ENCODE data around the gene UGT1A8.

UGT1A8 gene

DNA sequence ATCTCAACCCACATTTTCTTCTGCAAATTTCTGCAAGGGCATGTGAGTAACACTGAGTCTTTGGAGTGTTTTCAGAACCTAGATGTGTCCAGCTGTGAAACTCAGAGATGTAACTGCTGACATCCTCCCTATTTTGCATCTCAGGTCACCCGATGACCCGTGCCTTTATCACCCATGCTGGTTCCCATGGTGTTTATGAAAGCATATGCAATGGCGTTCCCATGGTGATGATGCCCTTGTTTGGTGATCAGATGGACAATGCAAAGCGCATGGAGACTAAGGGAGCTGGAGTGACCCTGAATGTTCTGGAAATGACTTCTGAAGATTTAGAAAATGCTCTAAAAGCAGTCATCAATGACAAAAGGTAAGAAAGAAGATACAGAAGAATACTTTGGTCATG is 150.6 kb downstream of the UGT1A8 start:
- DNase-seq (ENCODE audit: low read depth) = no peak

DNA sequence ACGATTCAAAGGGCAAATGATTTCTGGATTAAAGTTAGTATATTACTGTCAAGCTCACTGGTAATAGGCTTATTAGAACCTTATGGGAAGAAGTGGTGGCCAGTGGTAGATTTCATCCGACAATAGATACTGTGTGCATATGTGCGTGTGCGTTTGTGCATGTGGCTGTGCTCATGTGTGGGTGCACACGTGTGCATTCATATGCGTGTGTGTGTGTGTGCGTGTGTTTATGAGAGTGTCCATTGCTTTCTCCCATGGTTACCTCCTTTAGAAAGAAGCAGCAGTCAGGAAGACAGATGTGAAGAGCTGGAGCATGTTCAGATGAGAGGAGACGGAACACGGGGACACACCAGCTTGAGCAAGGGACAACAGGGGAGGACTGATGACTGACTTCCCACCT is 151.8 kb downstream of the UGT1A8 start:
- DNase-seq (ENCODE audit: low read depth) = no peak

DNA sequence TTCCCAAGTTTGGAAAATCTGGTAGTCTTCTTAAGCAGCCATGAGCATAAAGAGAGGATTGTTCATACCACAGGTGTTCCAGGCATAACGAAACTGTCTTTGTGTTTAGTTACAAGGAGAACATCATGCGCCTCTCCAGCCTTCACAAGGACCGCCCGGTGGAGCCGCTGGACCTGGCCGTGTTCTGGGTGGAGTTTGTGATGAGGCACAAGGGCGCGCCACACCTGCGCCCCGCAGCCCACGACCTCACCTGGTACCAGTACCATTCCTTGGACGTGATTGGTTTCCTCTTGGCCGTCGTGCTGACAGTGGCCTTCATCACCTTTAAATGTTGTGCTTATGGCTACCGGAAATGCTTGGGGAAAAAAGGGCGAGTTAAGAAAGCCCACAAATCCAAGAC is 154.7 kb downstream of the UGT1A8 start:
- no peak for DNase-seq (ENCODE audit: low read depth)

DNA sequence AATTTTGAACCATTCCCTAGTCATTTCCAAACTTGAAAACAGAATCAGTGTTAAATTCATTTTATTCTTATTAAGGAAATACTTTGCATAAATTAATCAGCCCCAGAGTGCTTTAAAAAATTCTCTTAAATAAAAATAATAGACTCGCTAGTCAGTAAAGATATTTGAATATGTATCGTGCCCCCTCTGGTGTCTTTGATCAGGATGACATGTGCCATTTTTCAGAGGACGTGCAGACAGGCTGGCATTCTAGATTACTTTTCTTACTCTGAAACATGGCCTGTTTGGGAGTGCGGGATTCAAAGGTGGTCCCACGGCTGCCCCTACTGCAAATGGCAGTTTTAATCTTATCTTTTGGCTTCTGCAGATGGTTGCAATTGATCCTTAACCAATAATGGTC is 155.2 kb downstream of the UGT1A8 start:
- no peak for DNase-seq (ENCODE audit: low read depth)

DNA sequence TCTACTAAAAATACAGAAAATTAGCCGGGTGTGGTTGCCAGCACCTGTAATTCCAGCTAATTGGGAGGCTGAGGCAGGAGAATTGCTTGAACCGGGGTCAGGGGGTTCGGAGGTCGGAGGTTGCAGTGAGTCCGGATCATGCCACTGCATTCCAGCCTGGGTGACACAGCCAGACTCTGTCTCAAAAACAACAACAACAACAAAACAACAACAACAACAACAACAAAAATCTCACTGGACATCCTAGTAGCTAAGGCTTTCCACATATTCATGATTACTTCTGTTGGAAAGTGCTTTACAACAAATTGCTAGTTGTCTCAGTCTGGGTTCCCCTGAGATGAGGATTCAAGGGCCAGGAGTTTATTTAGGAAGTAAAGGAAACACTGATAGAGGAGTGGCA is 156.4 kb downstream of the UGT1A8 start:
- no peak for DNase-seq (ENCODE audit: low read depth)

DNA sequence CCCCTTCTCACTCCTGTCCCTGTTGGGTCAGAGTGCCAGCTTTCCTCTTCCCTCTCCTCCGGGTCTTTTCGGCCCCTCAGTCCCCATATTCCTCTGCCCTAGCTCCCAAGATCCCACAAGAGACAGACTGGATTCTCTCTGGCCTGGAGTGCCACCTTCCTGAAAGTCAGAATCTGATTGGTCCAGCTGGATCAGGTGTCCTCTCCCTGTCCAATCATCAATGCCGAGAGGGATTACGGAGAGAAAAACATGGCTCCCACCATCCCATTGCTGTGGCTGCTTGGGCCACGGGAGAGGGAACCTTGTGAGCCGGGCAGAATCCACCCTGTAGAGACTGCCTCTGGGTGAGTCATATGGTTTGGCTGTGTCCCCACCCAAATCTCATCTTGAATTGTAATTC is 158.0 kb downstream of the UGT1A8 start:
- DNase-seq (ENCODE audit: low read depth) = no peak

DNA sequence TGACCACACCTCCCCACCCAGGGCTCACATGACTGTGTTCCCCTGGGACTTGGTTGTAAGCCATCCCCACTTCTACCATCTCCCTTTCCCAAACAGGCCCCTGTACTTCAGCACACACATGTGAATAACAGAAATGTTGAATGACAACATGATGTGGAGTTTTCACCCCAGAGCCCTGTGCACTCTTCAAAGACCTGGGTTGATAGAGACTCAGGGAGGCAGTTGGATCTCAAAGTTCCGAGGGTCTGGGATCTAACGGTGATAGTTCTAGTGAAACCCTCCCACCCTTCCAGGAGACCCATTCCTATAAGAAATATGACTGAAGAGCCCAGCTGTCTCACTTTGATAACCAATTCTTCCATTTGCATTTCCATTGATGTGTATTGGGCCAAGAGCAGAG is 160.6 kb downstream of the UGT1A8 start, which contains the start of gene MROH2A:
TSS of gene MROH2A (plus strand) at position 301 of the 400 bp plus-strand sequence. CDS start 1,029 bp downstream, outside the sequence.
- no peak for DNase-seq (ENCODE audit: low read depth)

DNA sequence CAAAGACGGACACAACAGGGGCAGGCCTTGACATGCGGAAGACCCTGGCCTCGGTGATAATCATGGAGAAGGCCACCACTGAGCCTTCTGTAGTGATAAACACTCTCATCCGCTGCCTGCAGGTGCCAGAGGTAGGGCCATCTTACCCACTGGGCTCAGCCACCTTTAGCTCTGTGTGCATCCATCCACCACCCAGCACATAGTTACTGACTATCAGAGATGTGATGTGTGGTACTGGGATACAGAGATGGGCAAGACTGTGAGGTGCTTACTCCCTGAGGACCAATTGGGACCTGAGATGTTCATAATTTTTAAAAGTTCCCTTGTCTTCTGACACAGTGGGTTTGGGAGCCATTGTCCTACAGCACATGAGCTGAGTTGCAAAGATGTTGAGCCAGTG is 162.3 kb downstream of the UGT1A8 start:
- no peak for DNase-seq (ENCODE audit: low read depth)

DNA sequence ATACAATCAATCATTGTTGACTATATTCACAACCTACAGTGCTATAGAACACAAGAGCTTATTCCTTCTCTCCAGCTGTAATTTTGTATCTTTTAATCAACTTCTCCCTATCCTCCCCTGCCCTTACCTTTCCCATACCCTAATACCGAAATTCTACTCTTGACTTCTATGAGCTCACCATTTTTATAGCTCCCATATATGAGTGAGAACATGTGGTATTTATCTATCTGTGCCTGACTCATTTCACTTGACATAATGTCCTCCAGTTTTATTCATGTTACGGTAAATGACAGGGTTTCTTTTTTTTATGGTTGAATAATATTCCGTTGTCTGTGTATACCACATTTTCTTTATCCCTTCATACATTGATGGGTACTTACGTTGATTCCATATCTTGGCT is 163.3 kb downstream of the UGT1A8 start:
- no peak for DNase-seq (ENCODE audit: low read depth)

DNA sequence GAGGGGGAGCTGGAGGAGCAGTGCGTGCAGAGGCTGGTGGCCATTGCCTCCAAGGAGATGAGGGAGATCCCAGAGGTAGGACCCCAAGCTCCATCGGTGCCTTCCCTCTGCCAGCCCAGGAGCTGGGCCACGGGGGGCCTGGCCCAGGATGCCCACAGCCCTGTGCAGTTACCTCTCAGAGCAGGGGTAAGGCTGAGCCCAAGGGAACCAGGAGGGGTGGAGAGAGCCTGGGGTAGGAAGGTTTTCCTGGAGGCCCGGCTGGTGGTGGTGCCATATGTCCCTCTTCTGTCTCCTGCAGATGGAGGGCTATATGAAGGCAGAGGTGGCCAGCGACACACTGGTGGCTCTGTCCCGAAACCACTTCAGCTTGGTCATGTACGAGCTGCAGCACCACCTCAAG is 172.1 kb downstream of the UGT1A8 start:
- DNase-seq (ENCODE audit: low read depth) = no peak

DNA sequence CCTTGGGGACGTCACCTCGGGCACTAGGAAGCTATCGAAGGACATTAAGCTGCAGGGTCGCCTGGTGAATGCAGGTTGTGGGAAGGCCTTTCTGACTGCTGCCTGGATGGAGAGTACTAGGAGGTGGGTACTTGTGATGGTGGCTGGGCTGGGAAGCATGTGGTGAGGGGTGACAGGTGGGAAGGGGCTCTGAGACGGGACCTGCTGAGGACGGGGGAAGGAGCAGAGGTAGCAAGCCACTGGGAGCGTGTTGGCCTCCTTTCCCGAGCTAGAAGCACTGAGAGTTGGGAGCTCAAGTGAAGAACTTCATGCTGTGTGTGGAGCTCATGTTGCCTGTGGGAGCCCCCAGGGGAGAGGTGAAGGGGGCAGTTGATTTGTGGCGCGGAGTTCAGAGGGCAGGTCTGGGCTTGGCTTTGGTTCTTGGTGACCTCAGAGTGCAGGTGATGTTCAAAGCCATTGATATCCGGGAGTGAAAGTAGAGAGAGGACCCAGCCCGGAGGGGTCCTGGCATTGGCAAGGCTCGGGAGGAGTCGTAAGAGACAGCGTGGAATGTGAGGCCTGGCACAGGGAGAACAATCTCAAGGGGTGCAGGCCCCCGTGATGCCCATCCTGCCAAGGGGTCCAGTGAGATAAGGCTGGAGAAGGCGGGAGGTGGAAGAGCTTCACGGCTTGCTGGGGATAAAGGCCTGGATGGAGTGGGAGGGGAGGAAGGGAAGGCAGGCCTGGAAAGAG is 173.9 kb downstream of the UGT1A8 start:
- DNase-seq (ENCODE audit: low read depth) = no peak

DNA sequence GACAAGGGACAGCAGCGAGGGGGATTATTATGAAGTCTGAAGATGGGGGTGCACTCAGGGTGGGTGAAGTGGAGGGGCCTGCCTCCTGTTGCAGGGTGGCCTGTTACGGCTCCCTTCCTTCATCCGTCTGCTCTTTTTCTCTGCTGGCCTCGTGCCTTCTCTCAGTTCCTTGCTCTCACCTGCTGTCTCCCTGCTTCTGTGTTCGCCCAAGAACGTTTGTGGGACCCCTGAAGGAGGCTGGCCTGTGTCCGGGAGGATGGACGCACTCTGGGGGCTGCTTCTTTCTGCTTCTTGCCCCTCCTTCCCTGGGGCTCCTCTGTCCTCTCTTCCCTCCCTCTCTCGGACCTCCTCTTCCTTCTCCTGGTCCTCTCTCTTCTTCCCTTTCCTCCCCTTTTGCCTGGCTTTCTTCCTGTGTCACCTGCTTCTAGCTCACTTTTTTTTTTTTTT is 174.5 kb downstream of the UGT1A8 start:
- DNase-seq (ENCODE audit: low read depth) = no peak

DNA sequence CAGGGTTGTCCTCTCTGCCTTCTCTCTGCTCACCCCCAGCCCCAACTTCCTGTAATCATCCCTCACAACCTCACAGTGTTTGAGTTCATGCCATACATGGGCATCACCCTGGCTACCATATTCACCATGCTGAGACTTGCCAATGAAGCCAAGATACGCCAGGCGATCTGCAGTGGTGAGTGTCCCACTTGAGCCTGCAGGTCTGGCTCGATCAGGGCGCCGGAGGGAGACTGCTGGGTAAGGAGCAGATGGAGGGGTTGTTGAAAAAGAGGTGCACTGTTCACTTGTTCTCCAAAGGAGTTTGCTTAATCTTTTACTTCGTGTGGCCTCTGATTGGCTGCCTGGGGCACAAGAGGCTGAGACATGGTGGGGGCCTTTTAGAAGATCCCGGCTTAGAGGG is 175.3 kb downstream of the UGT1A8 start:
- no peak for DNase-seq (ENCODE audit: low read depth)

DNA sequence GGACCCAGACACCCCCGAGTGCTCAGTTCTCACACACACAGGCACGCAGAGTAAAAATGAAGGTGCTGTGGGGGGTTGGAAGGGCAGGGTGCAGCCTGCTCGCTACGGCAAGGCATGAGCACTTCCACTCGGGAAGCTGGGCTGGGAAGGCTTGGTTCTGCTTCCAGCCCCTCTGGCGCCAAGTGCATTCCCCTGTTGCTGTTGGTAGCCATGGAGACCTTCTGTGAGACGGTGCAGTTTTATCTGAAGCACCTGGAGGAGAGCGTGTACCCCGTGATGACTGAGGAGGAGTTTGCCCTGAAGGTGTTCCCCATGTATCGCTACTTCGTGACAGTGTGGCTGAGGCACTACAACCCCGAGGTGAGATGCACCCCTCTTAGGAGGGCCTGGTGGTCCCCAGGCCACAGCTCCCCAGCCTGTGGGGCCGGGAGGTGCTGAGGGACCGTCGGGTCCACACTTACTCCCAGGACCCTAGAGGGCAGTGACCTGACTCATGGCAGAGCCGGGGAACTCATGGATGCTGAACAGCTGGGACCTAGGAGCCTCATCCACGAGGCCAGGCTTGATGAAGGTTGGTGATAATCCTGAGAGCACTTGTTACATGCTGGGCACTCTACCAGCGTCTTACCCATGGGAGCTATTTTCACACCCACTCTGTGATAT is 176.2 kb downstream of the UGT1A8 start:
- DNase-seq (ENCODE audit: low read depth) = no peak

DNA sequence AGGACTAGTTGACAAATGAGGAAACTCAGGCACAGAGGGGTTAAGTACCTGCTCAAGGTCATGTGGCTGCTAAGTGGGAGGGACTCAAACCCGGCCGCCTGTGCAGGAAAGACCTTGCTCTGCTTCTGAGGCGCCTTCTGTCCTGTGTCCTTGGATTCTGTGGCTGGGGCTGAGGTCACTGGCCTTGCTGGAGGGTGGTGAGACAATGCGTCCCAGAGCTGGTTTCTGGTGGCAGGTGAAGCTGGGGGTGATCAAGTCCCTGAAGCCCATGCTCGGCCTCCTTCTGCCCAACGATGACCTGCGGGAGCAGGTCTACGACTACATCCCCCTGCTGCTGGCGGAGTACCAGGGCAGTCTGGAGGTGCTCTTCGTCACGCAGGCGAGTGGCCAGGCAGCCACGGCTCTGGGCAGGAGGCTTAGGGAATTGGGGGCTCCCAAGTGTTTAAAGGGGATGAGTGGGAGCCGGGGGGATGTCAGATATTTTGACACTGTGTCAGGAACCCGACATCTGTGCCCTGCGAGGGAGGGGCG is 176.8 kb downstream of the UGT1A8 start:
- no peak for DNase-seq (ENCODE audit: low read depth)

DNA sequence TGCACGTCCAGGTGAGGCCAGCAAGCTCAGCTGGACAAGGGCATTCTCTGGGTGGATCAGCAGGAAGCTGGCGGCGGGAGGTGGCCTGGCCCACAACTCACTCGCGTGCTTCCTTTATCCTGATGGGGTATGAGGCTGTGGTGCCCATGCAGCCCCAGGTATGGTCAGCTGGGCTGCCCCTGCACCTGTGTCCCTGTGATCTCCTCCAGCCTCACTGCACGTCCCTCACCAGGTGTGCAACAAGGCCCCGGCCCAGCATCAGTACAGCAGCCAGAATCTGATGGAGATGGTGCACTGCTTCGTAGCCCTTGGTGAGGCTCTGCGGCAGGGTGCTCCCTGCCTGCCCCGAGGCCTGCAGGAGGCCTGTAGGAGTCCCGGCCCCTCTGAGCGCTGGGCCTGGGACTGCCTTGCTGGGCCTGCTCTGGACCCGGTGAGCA is 178.3 kb downstream of the UGT1A8 start:
- no peak for DNase-seq (ENCODE audit: low read depth)

DNA sequence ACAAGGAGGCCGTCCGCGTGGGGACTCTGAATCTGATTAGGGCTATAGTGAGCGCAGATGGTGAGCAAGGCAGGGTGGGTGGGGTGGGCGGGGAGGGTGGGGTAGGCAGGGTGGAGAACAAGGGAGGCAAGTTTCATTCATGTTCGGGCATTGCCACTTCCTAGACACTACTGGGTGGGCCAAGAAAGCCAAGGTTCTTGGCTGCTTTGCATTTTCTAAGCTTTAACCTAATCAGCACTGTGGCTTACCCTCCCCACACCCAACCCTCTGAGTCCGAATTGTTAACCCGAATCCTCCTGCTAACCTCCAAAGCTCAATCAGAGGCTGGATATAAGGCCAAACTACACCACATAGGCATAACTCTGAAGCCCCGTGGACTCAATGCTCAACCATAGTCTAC is 178.8 kb downstream of the UGT1A8 start:
- DNase-seq (ENCODE audit: low read depth) = no peak

DNA sequence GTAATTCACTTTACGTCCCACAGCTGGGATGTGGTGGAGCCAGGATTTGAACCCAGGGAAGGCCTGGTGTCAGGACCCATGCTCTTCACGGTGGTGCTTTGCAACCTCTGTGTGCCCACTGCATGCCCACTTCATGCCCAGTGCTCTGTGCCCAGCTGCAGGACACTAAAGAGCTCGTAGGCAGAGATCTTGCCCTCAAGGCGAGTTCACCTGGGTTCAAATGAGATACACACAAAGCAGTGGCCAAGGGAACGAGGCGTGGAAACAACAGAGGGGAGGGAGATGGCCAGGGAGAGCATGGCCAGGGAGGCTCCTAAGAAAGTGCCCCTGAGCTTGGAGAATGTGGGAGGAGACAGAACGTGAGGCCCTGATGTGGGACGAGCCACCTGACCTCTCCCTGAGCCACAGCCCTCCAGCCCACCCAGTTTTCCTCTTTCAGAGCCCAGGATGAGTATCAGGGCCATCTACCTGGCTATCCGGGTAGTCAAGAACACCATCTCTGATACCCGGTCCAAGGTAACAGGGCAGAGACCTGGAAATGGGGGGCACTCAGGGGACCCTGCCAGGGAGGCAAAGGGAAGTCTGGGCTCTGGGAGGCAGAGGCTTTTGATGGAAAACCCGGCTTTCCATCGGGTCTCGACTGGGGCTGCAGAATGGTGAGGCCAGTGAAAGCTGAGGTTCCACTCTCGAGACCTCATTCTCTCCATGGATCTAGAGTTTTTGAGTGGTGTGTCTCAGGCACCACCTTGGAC is 181.1 kb downstream of the UGT1A8 start:
- DNase-seq (ENCODE audit: low read depth) = no peak

DNA sequence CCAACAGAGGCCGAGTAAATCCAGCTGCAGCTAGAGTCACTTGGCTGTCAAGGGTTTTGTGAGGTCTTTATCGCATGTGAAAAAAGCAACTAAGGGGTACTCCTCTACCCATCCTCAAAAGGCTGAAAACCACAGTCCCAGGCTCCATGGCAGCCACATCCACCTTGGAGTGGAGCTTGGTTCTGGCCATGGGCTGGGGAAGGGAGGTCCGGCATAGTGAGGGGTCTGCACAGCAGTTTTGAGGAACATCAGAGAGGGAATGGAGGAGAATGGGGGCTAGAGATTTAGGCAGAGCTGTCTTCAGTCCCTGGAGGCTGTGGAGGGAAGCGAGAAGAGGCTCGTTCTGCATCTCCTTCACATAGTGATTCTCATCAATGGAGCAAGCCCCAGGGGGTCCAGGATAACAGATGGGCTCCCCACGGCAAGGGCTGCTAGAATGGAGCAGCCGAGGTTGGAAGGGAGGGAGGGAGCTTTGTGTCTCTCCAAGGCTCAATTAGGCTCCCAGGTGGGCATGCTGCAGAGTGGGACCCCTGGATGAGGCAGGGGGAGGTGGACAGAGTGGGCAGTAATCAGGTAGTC is 181.7 kb downstream of the UGT1A8 start:
- DNase-seq (ENCODE audit: low read depth) = no peak

DNA sequence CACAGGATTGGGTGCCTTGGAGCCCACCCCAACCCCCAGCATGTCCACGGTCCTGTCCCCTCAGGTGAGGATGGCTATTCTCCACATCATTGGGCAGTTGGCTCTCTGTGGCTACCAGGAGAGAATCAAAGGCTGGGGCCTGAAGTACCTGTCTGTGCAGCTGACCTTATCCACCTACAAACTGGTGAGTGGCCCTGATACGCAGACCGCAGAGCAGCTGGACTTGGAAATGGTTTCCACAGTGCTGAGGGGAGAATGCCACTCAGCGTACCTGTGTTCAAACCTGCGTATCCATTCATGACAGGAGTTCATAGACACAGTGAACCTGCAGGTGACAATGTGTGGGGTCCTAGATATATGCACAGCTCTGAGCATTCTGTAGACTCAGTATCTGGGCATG is 182.3 kb downstream of the UGT1A8 start:
- no peak for DNase-seq (ENCODE audit: low read depth)

DNA sequence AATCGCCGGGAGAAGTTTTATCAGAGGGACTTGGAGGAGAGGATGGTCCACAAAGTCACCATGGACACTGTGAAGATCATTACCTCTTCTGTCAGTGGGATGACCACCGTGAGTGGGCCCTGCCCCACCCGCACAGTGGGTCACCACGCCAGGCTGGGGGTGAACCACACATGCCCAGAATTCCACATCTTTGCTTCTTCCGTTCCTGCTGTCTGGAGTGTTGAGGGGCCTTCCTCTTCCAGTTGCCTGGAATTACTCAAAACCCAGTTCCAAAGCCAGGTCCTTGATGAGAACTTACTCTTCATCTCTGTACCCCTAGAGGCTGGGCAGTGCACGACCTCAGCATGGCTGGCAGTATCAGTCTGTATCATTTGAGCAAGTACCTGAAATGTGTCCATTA is 182.8 kb downstream of the UGT1A8 start:
- DNase-seq (ENCODE audit: low read depth) = no peak

DNA sequence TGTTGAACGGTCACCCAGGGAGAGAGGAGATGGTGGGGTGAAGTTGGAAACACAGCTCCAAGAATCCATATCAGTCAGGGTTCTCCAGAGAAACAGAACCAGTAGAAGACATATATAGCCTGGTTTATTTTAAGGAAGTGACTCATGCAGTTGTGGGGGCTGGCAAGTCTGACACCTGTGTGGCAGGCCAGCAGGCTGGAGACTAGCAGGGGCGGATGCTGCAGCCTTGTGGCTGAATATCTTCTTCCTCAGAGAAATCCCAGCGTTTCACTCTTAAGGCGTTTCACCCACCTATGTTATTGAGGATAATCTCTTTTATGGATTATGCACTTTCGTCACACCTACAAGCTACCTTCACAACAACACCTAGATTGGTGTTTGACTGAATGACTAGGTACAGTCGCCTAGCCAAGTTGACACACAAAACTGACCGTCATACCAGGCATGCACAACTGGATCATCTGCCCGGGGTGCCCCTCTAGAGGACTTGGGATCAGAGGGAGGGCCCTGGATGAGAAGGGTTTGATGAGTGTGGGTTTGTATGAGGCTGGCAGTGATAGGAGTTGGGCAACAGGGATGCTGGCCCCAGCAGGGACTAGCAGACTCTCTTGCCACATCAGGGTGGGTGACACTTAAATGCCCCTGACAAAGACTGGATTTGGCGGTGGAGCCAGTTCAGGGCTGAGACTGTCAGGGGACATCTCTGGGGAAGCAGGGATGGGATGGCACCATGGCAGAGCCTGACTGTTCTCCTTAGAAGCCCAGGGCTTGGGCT is 184.1 kb downstream of the UGT1A8 start:
- no peak for DNase-seq (ENCODE audit: low read depth)

Data from activated T-cell treated with anti-CD3 and anti-CD28 coated beads for 48 hours (primary cell).